Measurements from ENCODE around the gene IGF2R.

IGF2R gene

GRCh38 chr6:160142115-160142715 lies 173.3 kb downstream of the IGF2R start:
- DNase-seq, result no peak

- DNase-seq, result no peak
Observed at GRCh38 chr6:160146454-160147145, 177.7 kb downstream of the IGF2R start.

- no peak for DNase-seq
Observed at GRCh38 chr6:160147146-160147536, 178.3 kb downstream of the IGF2R start.

- DNase-seq, result no peak
Observed at GRCh38 chr6:160154471-160154870, 185.6 kb downstream of the IGF2R start.

GRCh38 chr6:160156842-160157241 lies 188.0 kb downstream of the IGF2R start:
- DNase-seq, result no peak

GRCh38 chr6:160160450-160160849 lies 191.6 kb downstream of the IGF2R start:
- no peak for DNase-seq

All from stimulated activated CD4-positive, alpha-beta T cell treated with anti-CD3 and anti-CD28 coated beads, Interleukin-15, amount 100 ng/mL, for 24 hours (primary cell).